Measurements from ENCODE around the gene C1orf198. TPM values are rescaled to one million over a fixed set of nuclear protein-coding genes. Genes with fewer than 3 reads are reported as not detected.

Gene C1orf198
- total RNA-seq, 1 donor from 2014 or later, result 85.2 TPM

GRCh38 chr1:230809256-230809990 is 58.9 kb downstream of the C1orf198 start:
- no peak for DNase-seq (ENCODE audit: low spot score)

GRCh38 chr1:230808281-230808872 is 59.9 kb downstream of the C1orf198 start:
- DNase-seq (ENCODE audit: low spot score), result peak; percentile 9

DNA sequence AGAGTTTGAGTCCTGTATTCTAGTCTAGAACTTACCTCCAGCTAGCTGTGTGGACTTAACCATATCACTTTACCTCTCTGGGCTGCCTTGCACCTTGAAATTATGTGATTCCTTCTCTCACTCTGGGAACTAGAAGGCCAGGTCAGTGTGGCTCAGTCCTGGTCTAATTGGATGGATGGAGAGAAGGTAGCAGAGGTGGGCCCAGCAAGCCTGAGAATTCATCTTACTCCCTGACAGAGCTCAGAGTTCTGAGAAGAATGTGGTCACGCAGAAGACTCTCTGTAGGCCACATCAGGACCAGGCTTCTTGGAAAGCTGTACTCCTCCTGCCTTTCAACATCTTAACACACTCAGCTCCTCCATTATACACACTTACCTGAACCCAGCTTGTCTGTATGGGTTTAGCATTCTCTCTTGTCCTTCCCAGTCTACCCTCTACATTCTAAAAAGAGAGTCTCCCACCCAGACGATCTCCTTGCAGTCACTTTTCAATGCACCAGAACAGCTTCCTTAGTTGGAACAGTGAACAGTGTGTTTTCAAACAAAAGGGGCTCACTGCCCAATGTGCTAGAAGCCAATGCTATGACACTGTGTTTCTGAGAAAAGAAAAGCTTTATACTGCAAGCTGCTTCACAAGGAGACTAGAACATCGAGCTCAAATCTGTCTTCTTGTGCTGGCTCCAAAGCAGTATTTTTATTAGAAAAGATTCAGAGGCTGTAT is 60.6 kb downstream of the C1orf198 start:
- DNase-seq (ENCODE audit: low spot score), result no peak

DNA sequence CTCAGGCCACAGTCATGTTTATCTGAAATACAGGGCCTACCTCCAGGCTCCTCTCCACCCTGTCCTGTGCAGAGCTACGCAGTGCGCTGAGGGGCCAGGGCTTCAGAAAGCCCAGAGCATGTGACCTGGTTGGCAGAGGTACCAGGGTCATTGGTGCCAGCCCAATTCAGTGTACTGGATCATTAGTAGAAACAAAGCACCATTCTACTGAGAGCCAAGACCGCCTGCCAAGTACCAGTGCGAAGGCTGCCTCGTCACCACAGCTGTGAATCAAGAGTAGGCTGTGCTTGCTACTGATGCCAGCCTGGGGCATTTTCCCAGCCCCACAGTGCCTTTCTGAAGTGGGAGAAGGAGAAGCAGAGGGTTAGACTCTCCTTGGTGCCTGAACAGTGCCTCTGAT is 61.3 kb downstream of the C1orf198 start:
- no peak for DNase-seq (ENCODE audit: low spot score)

DNA sequence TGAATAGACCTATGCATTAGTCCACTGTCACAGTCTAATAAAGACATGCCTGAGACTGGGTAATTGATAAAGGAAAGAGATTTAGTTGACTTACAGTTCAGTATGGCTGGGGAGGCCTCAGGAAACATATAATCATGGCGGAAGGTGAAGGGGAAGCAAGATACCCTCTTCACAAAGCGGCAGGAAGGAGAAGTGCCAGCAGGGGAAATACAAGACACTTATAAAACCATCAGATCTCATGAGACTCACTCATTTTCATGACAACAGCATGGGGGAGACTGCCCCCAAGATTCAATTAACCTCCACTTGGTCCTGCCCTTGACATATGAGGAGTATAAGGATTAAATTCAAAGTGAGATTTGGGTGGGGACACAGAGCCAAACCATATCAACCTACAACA is 61.8 kb downstream of the C1orf198 start:
- no peak for DNase-seq (ENCODE audit: low spot score)

- no peak for DNase-seq (ENCODE audit: low spot score)
These were observed 63.9 kb downstream of the C1orf198 start for GRCh38 chr1:230804396-230804795.

- no peak for DNase-seq (ENCODE audit: low spot score)
These were observed 67.2 kb downstream of the C1orf198 start for GRCh38 chr1:230800891-230801840.

DNA sequence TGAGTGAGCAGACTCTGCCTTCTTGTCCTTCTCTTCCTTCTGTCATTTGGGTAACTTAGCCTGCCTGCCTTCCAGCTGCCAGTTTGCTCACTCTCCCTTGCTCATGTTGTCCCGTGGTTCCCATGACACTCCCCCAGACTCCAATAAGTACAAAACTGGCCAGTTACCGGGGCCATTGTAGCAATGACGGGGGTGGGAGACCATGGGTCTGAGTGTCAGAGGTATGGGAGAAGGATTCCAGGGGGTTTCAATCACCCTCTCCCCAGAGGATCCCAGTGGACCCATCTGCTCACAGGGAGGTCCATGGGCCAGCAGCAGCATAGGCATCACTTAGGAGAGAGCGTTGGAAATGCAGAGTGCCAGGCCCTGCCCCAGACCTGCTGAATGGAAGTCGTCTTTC is 69.8 kb downstream of the C1orf198 start:
- DNase-seq (ENCODE audit: low spot score), result no peak

DNA sequence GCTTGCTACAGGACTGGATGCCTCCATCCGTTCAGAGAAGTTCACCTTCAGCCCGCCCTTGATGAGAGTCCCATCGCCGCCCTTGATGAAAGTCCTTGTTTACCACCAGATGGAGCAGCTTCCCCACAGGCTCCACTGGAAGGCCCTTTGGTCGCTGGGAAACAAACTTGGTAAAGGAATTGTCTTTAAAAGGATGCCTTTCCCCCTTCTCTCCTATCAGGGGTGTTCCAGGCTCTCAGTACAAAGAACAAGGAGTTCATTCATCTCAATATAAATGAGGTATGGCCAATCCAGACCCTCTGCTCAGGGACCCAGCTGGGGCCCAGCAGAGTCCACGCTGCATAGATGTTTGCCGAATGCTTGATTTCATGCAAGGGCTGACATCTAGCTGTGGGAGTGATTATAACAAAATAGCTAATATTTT is 70.4 kb downstream of the C1orf198 start:
- peak; percentile 80 for DNase-seq (ENCODE audit: low spot score)

GRCh38 chr1:230797376-230797920 is 70.9 kb downstream of the C1orf198 start:
- no peak for DNase-seq (ENCODE audit: low spot score)

GRCh38 chr1:230796626-230797025 is 71.7 kb downstream of the C1orf198 start:
- no peak for DNase-seq (ENCODE audit: low spot score)

DNA sequence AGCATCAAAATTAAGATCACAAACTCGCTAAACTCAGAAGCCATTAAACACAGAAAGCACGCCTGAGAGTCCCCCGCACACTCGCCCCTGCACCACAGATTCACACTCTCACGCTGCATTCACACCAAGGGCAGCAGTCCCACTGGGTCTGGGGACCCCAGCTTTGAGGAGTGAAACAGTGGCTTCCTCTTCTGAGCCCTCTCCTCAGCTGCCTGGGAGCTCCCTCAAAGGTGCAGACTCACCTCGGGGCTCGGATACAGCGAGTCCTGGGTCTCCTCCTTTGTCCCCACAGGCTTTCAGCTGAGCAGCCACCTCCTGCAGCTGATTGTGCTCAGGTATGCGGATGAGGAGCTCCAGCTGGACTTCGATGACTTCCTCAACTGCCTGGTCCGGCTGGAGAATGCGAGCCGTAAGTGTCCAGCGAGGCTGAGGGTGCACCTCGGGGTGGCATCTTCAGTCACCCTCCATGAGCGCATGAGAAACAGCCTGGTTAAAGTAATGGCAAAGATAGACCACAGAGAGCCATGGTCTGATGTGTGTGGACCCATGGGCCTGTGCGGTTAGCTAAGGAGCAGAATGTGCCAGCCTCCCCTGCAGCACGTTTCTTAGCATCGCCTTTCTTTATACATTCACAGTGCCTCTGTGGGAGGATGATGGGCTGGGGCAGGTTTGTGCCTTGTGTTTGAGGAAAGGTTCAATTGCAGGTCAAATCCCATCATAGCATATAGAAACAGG is 73.3 kb downstream of the C1orf198 start:
- DNase-seq (ENCODE audit: low spot score), result no peak

GRCh38 chr1:230794431-230794830 is 73.9 kb downstream of the C1orf198 start:
- DNase-seq (ENCODE audit: low spot score), result no peak

DNA sequence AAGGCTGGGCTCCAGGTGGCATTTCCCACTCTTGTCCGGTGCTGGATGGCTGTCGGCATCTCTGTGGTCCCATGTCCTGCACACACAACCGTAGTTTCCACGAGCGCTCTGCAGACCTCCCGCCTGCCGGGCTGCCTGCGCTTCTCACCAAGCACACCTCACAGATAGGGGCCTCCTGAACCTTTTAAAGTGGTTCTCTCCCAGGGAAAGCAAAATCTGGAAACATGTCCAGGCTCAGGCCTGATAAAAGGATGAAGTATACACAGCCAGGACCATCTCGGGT is 74.9 kb downstream of the C1orf198 start:
- DNase-seq (ENCODE audit: low spot score), result no peak

DNA sequence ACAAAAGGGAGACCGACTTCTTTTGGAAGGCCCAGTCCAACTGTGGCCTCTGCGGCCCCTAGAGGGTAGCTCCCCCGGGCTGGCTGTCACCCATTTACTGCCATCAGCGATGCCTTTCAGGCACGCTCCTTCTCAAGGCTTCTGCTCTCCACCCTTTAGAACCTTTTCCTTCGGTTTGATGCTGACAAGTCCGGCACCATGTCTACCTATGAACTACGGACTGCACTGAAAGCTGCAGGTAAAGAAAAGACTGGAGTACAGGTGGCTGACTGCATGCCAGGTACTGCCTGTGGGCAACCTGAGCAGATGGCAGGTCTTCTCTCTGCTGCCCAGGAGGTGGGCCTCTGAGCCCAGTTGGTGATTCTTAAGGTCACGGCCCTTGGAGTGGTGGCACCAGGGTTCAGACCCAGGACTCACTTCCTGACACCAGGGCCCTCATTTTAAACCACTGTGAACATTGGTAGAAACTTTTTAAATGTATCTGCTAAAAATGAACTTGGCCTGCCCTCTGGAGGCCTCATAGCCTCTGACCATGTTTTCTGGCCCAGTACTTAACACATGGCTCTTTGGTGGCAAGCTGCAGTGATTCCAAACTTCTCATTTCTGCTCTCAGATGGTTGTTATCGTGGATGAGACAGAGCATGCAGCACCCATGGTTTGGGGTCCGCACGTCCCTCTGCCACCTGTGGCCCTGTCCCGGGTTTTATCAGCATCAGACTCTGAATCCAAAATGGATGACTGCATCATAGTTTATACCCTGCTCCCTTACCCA is 75.4 kb downstream of the C1orf198 start:
- no peak for DNase-seq (ENCODE audit: low spot score)

DNA sequence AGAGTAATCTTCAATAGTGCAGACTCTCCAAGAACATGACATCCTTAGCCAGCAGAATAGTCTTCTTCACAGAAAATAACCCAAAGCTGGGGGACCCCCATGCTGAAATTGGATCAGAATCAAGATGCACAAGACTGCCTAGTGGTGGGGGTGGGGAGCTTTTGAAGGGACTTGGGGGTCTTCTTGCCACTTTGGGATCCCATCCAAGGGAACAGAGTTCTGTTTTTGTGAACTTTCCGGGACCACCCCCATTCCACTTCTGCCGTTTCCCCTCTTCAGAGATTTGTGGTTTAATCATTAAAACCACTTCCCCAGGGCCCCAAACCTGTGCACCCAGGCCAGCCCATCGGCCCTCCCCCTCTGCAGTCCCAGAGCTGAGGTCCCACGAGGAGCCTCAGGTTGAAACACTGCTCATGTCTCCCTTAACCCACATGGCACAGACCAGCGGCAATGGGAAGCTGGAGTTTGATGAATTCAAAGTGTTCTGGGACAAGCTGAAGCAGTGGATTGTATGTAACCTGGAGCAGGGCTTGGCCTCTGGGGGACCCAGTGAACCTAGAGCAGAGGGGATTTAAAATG is 76.2 kb downstream of the C1orf198 start:
- no peak for DNase-seq (ENCODE audit: low spot score)

- DNase-seq (ENCODE audit: low spot score), result no peak
These were observed 78.3 kb downstream of the C1orf198 start for GRCh38 chr1:230790026-230790425.

DNA sequence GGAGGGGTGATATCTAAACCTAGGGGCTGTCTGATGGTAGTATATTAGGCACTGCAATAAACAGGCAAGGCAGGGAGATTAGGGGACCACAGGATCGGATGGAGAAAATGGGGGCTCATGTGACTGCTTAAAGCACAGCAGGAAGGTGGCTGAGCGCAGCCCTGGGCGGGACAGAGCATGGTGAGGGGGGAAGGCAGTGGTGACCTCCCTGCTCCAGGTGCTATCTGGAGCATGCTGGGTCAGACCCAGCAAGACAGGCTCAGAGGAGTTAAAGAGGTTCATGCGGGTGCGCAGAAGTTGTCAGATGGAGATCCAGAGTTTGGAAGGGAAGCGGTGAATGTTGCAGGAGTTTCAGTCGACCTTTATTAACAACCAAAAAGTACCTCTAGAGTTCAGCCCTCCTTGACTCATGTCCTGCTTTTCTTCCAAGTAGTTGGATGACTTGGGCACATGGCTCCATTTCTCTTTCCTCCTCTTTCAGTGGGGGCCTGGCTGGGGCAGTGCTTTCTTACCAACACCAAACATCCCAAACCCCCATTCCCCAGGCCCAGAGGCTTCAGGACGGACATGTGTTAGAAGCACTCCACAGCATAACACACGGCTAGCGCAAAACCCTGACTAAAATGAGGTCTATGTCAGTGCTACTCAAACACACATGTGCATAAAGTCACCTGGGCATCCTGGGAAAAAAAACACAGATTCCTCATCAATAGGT is 79.6 kb downstream of the C1orf198 start:
- no peak for DNase-seq (ENCODE audit: low spot score)

DNA sequence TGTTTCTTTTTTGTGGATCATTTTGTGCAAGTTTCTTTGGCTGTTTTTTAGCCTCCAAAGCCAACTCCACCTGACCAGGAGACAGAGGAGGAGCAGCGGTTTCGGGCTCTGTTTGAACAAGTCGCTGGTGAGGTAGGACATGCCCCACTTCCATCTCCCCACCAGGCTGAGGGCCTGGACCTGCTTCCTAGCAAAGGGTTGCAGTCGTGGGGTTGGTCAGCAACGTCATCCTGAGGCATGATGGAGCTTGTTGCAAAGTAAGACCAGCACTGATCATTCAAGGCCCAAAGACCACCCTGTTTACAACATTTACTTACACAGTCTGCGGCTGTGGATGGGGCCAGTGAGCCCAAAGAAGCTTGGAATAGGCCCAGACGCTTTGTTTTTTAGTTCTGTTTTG is 80.8 kb downstream of the C1orf198 start:
- DNase-seq (ENCODE audit: low spot score), result no peak

Measured in umbilical cord (tissue), 2 donors.